ENCODE results near the gene SAMD5.

- TF ChIP-seq POLR2AphosphoS5 (IDR thresholded peaks at IDR 0.05; ENCODE audit: low read depth, low read length) (peak; percentile 33; the same call in 1 of the 2 replicates), REST (IDR thresholded peaks at IDR 0.05; ENCODE audit: insufficient read depth in 1 of 2, low read depth in 2 of 2, low read length in 2 of 2) (peak in 1 of 2 experiments; percentile 43; a peak in 1 of 4 replicates)
Observed at GRCh38 chr6:147508042-147508865, at the start of gene SAMD5.
